Keratinocyte (primary cell): ENCODE measurements around the gene RNF13.

Source experiments
- EZH2 ChIP-seq: IDR thresholded peaks from one replicate; pipeline ENCODE4 v1.6.1; 2012; ENCODE audit warnings: inconsistent platforms, mild to moderate bottlenecking, low read length, moderate library complexity
- TF ChIP-seq, protein P1 (sequence below), 3 experiments: IDR thresholded peaks in 1 of 3; conservative IDR thresholded peaks in 1 of 3; optimal IDR thresholded peaks in 1 of 3; 2 replicates in 2 of 3; 3 replicates in 1 of 3; pipeline versions ENCODE3 to v1.5.1; 2011; ENCODE audit warnings: low read length in 3 of 3, mild to moderate bottlenecking in 3 of 3, moderate library complexity in 2 of 3, control low read depth in 1 of 3, inconsistent platforms in 1 of 3; ENCODE audit not compliant: insufficient read depth in 2 of 3; ENCODE audit errors: extremely low read depth in 1 of 3

DNA sequence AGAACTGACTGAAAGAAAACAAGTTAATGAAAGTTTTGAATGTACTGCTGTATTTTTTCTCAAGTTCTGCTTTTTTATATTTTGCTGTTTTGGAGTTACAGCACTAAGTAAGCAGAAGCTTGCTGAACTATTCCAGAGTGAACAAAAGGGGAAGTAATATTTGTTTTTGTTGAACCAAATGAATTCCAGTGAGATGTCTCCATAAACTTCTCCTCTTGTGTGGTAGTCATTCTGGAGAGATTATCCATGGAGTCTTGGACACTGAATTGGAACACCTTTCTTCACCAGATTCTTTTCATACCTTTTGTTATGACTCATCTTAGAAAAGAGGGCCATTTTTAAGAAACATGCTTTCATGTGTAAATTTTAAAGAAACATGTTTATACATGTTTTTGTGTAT is 29.4 kb upstream of the RNF13 start:
- TF ChIP-seq, protein P1, sequence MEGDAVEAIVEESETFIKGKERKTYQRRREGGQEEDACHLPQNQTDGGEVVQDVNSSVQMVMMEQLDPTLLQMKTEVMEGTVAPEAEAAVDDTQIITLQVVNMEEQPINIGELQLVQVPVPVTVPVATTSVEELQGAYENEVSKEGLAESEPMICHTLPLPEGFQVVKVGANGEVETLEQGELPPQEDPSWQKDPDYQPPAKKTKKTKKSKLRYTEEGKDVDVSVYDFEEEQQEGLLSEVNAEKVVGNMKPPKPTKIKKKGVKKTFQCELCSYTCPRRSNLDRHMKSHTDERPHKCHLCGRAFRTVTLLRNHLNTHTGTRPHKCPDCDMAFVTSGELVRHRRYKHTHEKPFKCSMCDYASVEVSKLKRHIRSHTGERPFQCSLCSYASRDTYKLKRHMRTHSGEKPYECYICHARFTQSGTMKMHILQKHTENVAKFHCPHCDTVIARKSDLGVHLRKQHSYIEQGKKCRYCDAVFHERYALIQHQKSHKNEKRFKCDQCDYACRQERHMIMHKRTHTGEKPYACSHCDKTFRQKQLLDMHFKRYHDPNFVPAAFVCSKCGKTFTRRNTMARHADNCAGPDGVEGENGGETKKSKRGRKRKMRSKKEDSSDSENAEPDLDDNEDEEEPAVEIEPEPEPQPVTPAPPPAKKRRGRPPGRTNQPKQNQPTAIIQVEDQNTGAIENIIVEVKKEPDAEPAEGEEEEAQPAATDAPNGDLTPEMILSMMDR (optimal IDR thresholded peaks at IDR 0.05 in 1 of 3, IDR thresholded peaks at IDR 0.05 in 1 of 3, conservative IDR thresholded peaks at IDR 0.05 in 1 of 3; ENCODE audit: extremely low read depth in 1 of 3, insufficient read depth in 2 of 3, low read length in 3 of 3) = no peak
- TF ChIP-seq EZH2 = no peak
